ENCODE results near the gene HECTD2. TPM values are rescaled to one million over a fixed set of nuclear protein-coding genes. Genes with fewer than 3 reads are reported as not detected.

The HECTD2 gene
- total RNA-seq, 1 experiment from 2014 or later = 9.4 TPM

DNA sequence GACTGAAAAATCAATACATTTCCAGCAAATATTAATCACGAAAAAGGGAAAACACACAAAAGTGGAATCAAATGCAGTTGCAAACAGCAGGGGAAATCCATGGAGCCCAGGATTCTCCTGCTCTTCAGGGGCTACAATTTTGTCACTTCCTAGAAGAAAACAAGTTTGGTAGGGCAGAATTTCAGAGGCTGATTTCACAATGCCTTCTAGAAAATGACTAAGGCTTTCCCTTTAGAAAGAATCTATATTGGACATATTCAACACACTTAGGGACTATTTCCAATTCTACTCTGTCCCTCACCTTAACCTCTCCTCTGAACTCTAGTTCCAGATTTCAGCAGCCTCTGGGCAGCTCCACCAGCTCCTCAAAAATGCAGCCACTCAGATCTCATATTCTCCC, 111.3 kb downstream of the HECTD2 start (continued):
- TF ChIP-seq ZNF317 (CRISPR knock-in tag; IDR thresholded peaks at IDR 0.05; ENCODE audit: borderline replicate concordance, low read depth) = no peak
- TF ChIP-seq SP1 (CRISPR knock-in tag; conservative IDR thresholded peaks at IDR 0.05) = no peak
- no peak for TF ChIP-seq ATF1 (CRISPR knock-in tag; IDR thresholded peaks at IDR 0.05)
- no peak for TF ChIP-seq ZNF232 (CRISPR knock-in tag; IDR thresholded peaks at IDR 0.05)
- TF ChIP-seq ZNF671 (CRISPR knock-in tag; IDR thresholded peaks at IDR 0.05) = no peak
- no peak for TF ChIP-seq TEAD1 (CRISPR knock-in tag; IDR thresholded peaks at IDR 0.05)
- TF ChIP-seq JUN (CRISPR knock-in tag; IDR thresholded peaks at IDR 0.05) = no peak
- TF ChIP-seq EMX1 (CRISPR knock-in tag; IDR thresholded peaks at IDR 0.05) = no peak
- TF ChIP-seq PRRX2 (CRISPR knock-in tag; IDR thresholded peaks at IDR 0.05) = no peak
- no peak for TF ChIP-seq NFE2L1 (CRISPR knock-in tag; IDR thresholded peaks at IDR 0.05)

GRCh38 chr10:91525896-91526712, 116.0 kb downstream of the HECTD2 start:
- Mint-ChIP-seq H3K4me3 (no peak overlapping the region), H3K27ac (no peak overlapping the region), H3K27me3 (ENCODE audit: low read depth) (0 out of 2 replicates have a peak, but pooled peaks cover 2% of the 10 kb centered on the region), H3K4me1 (no peaks in the 10 kb centered on the region), H3K36me3 (no peaks in the 10 kb centered on the region), H3K9me3 (0 out of 2 replicates have a peak, but pooled peaks cover 4% of the 10 kb centered on the region)
- ChIA-PET CTCF (no interaction called here), POLR2A (no interaction called here)
- ATAC-seq (no peak), DNase-seq (ENCODE audit: low spot score) (no peak)
- TF ChIP-seq GABPB1 (CRISPR knock-in tag; IDR thresholded peaks at IDR 0.05) (no peak), CREB1 (CRISPR knock-in tag; IDR thresholded peaks at IDR 0.05) (no peak), FOXP1 (CRISPR knock-in tag; IDR thresholded peaks at IDR 0.05; ENCODE audit: borderline replicate concordance) (no peak), SMAD4 (CRISPR knock-in tag; IDR thresholded peaks at IDR 0.05) (no peak), ZMAT4 (CRISPR knock-in tag; IDR thresholded peaks at IDR 0.05) (no peak), ATF6 (CRISPR knock-in tag; IDR thresholded peaks at IDR 0.05) (no peak)
- TF ChIP-seq, protein P1, sequence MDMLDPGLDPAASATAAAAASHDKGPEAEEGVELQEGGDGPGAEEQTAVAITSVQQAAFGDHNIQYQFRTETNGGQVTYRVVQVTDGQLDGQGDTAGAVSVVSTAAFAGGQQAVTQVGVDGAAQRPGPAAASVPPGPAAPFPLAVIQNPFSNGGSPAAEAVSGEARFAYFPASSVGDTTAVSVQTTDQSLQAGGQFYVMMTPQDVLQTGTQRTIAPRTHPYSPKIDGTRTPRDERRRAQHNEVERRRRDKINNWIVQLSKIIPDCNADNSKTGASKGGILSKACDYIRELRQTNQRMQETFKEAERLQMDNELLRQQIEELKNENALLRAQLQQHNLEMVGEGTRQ (CRISPR knock-in tag; IDR thresholded peaks at IDR 0.05) = no peak

DNA sequence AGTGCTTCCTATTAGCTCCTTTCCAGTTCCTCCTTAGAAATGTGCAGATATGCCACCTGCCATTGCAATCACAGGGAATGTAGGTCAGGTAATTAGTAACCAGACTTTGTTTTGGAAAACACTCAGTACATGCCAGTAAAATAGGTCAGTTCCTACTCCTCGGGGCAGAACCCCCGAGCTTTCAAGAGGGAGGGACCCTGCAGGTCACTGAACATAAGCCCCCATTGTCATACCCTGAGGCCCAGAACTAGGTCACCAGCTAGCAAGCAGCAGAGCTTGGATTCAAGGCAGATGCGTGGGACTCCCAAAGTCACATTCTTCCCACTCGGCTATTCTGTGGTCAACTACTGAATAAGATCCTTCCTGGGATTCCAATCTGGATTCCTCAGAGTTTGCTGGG, 117.9 kb downstream of the HECTD2 start:
- Mint-ChIP-seq H3K36me3 (no peaks in the 10 kb centered on the region), H3K4me1 (no peaks in the 10 kb centered on the region), H3K27me3 (ENCODE audit: low read depth) (peaks cover 9% of the 10 kb centered on the region), H3K4me3 (no peak overlapping the region), H3K27ac (no peak overlapping the region), H3K9me3 (no peaks in the 10 kb centered on the region)
- ATAC-seq (no peak), DNase-seq (ENCODE audit: low spot score) (no peak)
- POLR2A ChIA-PET = no interaction called here
- CTCF ChIA-PET = interaction anchor here (0.6 to 1.3 kb wide), 4 partner anchors 13 to 230 kb away, joined by 3 to 4 read pairs (median 3); no protein-coding TSS in a partner anchor
- TF ChIP-seq ZNF396 (CRISPR knock-in tag; IDR thresholded peaks at IDR 0.05; ENCODE audit: borderline replicate concordance) = no peak
- TF ChIP-seq NR3C1 (CRISPR knock-in tag; conservative IDR thresholded peaks at IDR 0.05; ENCODE audit: low read depth) = no peak

DNA sequence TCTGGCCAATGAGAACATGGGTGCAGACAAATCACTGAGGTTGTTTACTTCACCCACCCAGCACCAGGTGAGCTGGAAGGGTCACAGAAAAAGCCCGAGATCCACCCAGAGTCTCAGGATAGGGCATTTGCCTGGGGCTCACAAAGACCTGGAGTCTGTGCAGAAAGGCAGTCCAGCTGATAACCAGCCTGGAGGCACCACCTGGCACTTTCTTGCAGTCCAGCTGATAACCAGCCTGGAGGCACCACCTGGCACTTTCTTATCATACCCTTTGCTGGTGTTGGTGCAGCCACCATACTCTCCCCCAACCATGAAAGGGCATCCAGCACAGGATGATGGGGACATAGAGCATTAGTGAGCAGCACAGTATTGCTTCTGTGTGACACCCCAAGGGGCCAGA, 118.6 kb downstream of the HECTD2 start:
- POLR2A ChIA-PET = no interaction called here
- CTCF ChIA-PET = interaction anchor here (0.6 to 1.3 kb wide), 3 partner anchors 13 to 230 kb away, joined by 3 to 4 read pairs (median 3); no protein-coding TSS in a partner anchor
- DNase-seq (ENCODE audit: low spot score) (no peak), ATAC-seq (no peak)
- Mint-ChIP-seq H3K27me3 (ENCODE audit: low read depth) (peaks cover 9% of the 10 kb centered on the region), H3K4me1 (no peaks in the 10 kb centered on the region), H3K4me3 (no peak overlapping the region), H3K27ac (no peak overlapping the region), H3K9me3 (no peaks in the 10 kb centered on the region), H3K36me3 (no peaks in the 10 kb centered on the region)
- TF ChIP-seq ZMAT4 (CRISPR knock-in tag; IDR thresholded peaks at IDR 0.05) = no peak
- no peak for TF ChIP-seq ZNF416 (CRISPR knock-in tag; IDR thresholded peaks at IDR 0.05)
- TF ChIP-seq CBFB (CRISPR knock-in tag; IDR thresholded peaks at IDR 0.05; ENCODE audit: low read depth) = no peak
- TF ChIP-seq FOXP4 (CRISPR knock-in tag; IDR thresholded peaks at IDR 0.05) = no peak
- no peak for TF ChIP-seq ZNF232 (CRISPR knock-in tag; IDR thresholded peaks at IDR 0.05)
